ENCODE measurements around the gene RPS6KA5. TPM values are rescaled to one million over a fixed set of nuclear protein-coding genes. Genes with fewer than 3 reads are reported as not detected.

RPS6KA5 gene
- total and polyA plus RNA-seq, 10 donors, result 1.4 to 17.8 (median 8.5) TPM

GRCh38 chr14:91059576-91060350 lies 678 bp downstream of the RPS6KA5 start:
- no peaks in the 10 kb centered on the region for H3K27me3 ChIP-seq (replicated peaks in 1 of 7)
- peak; percentile 93 for DNase-seq
- 0 to 2% (median 1%) methylated on average over 10 to 72 of the region's 72 CpGs for WGBS, 5 donors

GRCh38 chr14:91058042-91058581 lies 2.3 kb downstream of the RPS6KA5 start:
- H3K27ac ChIP-seq, result no peak overlapping the region
- TF ChIP-seq POLR2A (IDR thresholded peaks at IDR 0.05) (no peak), POLR2AphosphoS5 (IDR thresholded peaks at IDR 0.05) (no peak), CTCF (IDR thresholded peaks at IDR 0.05 in 8 of 11, conservative IDR thresholded peaks at IDR 0.05 in 3 of 11) (no peak)
- DNase-seq, result no peak
- H3K27me3 ChIP-seq (replicated peaks in 1 of 7), result no peaks in the 10 kb centered on the region
- no peak overlapping the region for H3K4me3 ChIP-seq
- H3K9me3 ChIP-seq, result no peaks in the 10 kb centered on the region
- H3K36me3 ChIP-seq, result no peaks in the 10 kb centered on the region
- H3K4me1 ChIP-seq, result peaks cover 7 to 61% (median 38%) of the 10 kb centered on the region in 6 donors
- intact Hi-C loops (cut with DNase I; ENCODE audit: low total_unique reads), result loop anchor here (10.0 kb wide), 1 partner anchor 73 kb away; no protein-coding TSS in a partner anchor
- 55 to 74% (median 59%) methylated on average over 6 of the region's 6 CpGs for WGBS, 5 donors

More at GRCh38 chr14:91059576-91060350, 678 bp downstream of the RPS6KA5 start:
- intact Hi-C loops (cut with DNase I; ENCODE audit: low total_unique reads), result loop anchor here (10.0 kb wide), 1 partner anchor 75 kb away; no protein-coding TSS in a partner anchor
- H3K36me3 ChIP-seq, result no peaks in the 10 kb centered on the region
- peaks cover 7 to 67% (median 45%) of the 10 kb centered on the region in 6 donors for H3K4me1 ChIP-seq
- H3K4me3 ChIP-seq, result peak overlapping the region; percentile 75 to 92 (median 85)
- H3K27ac ChIP-seq, result peak overlapping the region; percentile 88 to 99 (median 98)
- TF ChIP-seq POLR2A (IDR thresholded peaks at IDR 0.05) (no peak), POLR2AphosphoS5 (IDR thresholded peaks at IDR 0.05) (no peak), CTCF (IDR thresholded peaks at IDR 0.05 in 8 of 11, conservative IDR thresholded peaks at IDR 0.05 in 3 of 11) (no peak)
- H3K9me3 ChIP-seq, result no peaks in the 10 kb centered on the region

- Histone ChIP-seq H3K4me1 (peaks cover 1 to 43% (median 21%) of the 10 kb centered on the region in 6 donors), H3K36me3 (no peaks in the 10 kb centered on the region), H3K27me3 (replicated peaks in 1 of 7) (no peaks in the 10 kb centered on the region), H3K4me3 (no peak overlapping the region), H3K27ac (no peak overlapping the region), H3K9me3 (no peaks in the 10 kb centered on the region)
- WGBS, 5 donors, result 94 to 99% (median 94%) methylated on average over 3 of the region's 3 CpGs
- TF ChIP-seq CTCF (IDR thresholded peaks at IDR 0.05 in 8 of 11, conservative IDR thresholded peaks at IDR 0.05 in 3 of 11) (no peak), POLR2AphosphoS5 (IDR thresholded peaks at IDR 0.05) (no peak), POLR2A (IDR thresholded peaks at IDR 0.05) (no peak)
- DNase-seq, result no peak
- intact Hi-C loops (cut with DNase I; ENCODE audit: low total_unique reads), result loop anchor here (10.0 kb wide), 1 partner anchor 72 kb away; no protein-coding TSS in a partner anchor
Observed at GRCh38 chr14:91056361-91056760, 4.1 kb downstream of the RPS6KA5 start.

GRCh38 chr14:91055016-91055415 lies 5.4 kb downstream of the RPS6KA5 start:
- TF ChIP-seq POLR2AphosphoS5 (IDR thresholded peaks at IDR 0.05) (no peak), POLR2A (IDR thresholded peaks at IDR 0.05) (no peak), CTCF (IDR thresholded peaks at IDR 0.05 in 8 of 11, conservative IDR thresholded peaks at IDR 0.05 in 3 of 11) (no peak)
- intact Hi-C loops (cut with DNase I; ENCODE audit: low total_unique reads), result loop anchor here (10.0 kb wide), 1 partner anchor 70 kb away; no protein-coding TSS in a partner anchor
- H3K27me3 ChIP-seq (replicated peaks in 1 of 7), result no peaks in the 10 kb centered on the region
- H3K27ac ChIP-seq, result no peak overlapping the region
- no peaks in the 10 kb centered on the region for H3K9me3 ChIP-seq
- no peaks in the 10 kb centered on the region for H3K36me3 ChIP-seq
- no peak overlapping the region for H3K4me3 ChIP-seq
- DNase-seq, result no peak
- peaks cover 0 to 39% (median 16%) of the 10 kb centered on the region in 6 donors for H3K4me1 ChIP-seq
